GM12875 (cell line): ENCODE results near the gene GZMM.

Experiments used
- H3K4me3 ChIP-seq: one replicate; pipeline ENCODE4 v1.5.1; 2011; ENCODE audit warnings: low read depth, low read length, control low read depth
- CTCF ChIP-seq: IDR thresholded peaks from 2 replicates; pipeline ENCODE4 v1.5.1; 2011; ENCODE audit warnings: low read depth, mild to moderate bottlenecking, control low read depth, inconsistent platforms, low read length, moderate library complexity, borderline replicate concordance; ENCODE audit not compliant: insufficient read depth

The GZMM gene

GRCh38 chr19:497491-497868 lies 46.4 kb upstream of the GZMM start:
- no peak overlapping the region for H3K4me3 ChIP-seq
- no peak for TF ChIP-seq CTCF

- no peak overlapping the region for H3K4me3 ChIP-seq
- TF ChIP-seq CTCF: no peak
Observed at GRCh38 chr19:497869-498510, 45.9 kb upstream of the GZMM start.

- no peak for TF ChIP-seq CTCF
- H3K4me3 ChIP-seq: no peak overlapping the region
Observed at GRCh38 chr19:498511-498891, 45.4 kb upstream of the GZMM start.

- no peak for TF ChIP-seq CTCF
- H3K4me3 ChIP-seq: no peak overlapping the region
Observed at GRCh38 chr19:498977-499623, 44.8 kb upstream of the GZMM start.

GRCh38 chr19:501646-502045 lies 42.2 kb upstream of the GZMM start:
- H3K4me3 ChIP-seq: no peak overlapping the region
- TF ChIP-seq CTCF: no peak

GRCh38 chr19:504616-505015 lies 39.2 kb upstream of the GZMM start:
- TF ChIP-seq CTCF: no peak
- no peak overlapping the region for H3K4me3 ChIP-seq
